B cell (primary cell): ENCODE measurements around the gene SMIM45.
A peak's percentile ranks its signal among the peaks of the same experiment; 100 is the strongest.

Experiments used
- ATAC-seq: fragments of 200-7000 bp; cut with Tn5 transposase; one replicate; pipeline ENCODE4 v1.10.0; 2021; ENCODE audit warnings: low read depth, mild to moderate bottlenecking, moderate number of reproducible peaks, moderate library complexity
- CTCF ChIA-PET: fragments of 350-600 bp; sonication (Branson Sonifier 250); formaldehyde crosslinking; loops from one replicate; lab custom pipeline; 2021; ENCODE audit warnings: antibody characterized with exemption, inconsistent platforms; lab: Charles Lee
- POLR2A ChIA-PET: fragments of 350-600 bp; sonication (Branson Sonifier 250); formaldehyde crosslinking; loops from one replicate; lab custom pipeline; 2021; ENCODE audit warnings: antibody characterized with exemption; lab: Charles Lee
- DNase-seq: peaks from one replicate; pipeline ENCODE4 v3.0.0; 2013
- H2AFZ ChIP-seq: 2 replicates; pipeline ENCODE4 v1.6.1; 2012; ENCODE audit warnings: mild to moderate bottlenecking, low read depth, low read length; ENCODE audit not compliant: insufficient read depth, poor library complexity, severe bottlenecking
- H3K27ac ChIP-seq, 2 donors: 1 replicate in 1 of 2; 2 replicates in 1 of 2; pipeline ENCODE4 v1.5.1; 2012 to 2013; ENCODE audit warnings: low read length in 2 of 2, mild to moderate bottlenecking in 2 of 2, moderate library complexity in 1 of 2
- H3K27me3 ChIP-seq, 4 experiments: fragments of 200-600 bp in 1 of 4; sonication (generic) in 1 of 4; replicated peaks in 1 of 4; 1 replicate in 2 of 4; 2 replicates in 2 of 4; pipeline versions ENCODE4 v1.6.1 to v1.7.0; 2013 to 2016; ENCODE audit warnings: low read length in 3 of 4, mild to moderate bottlenecking in 2 of 4, mixed read lengths in 1 of 4, moderate library complexity in 1 of 4; ENCODE audit not compliant: insufficient read depth in 4 of 4, control insufficient read depth in 3 of 4; ENCODE audit errors: control extremely low read depth in 1 of 4
- H3K36me3 ChIP-seq, 2 experiments: replicated peaks in 1 of 2; 1 replicate in 1 of 2; 2 replicates in 1 of 2; pipeline versions ENCODE4 v1.6.1 to v1.7.1; 2013; ENCODE audit warnings: low read length in 1 of 2; ENCODE audit not compliant: insufficient read depth in 2 of 2, control insufficient read depth in 1 of 2; ENCODE audit errors: control extremely low read depth in 1 of 2, extremely low read depth in 1 of 2
- H3K4me1 ChIP-seq, 2 donors: fragments of 200-600 bp in 1 of 2; sonication (generic) in 1 of 2; 1 replicate in 1 of 2; 2 replicates in 1 of 2; pipeline versions ENCODE4 v1.5.1 to v1.6.1; 2013 to 2017; ENCODE audit warnings: low read length in 2 of 2; ENCODE audit not compliant: control insufficient read depth in 2 of 2, insufficient read depth in 2 of 2
- H3K4me2 ChIP-seq: replicated peaks from 2 replicates; pipeline ENCODE3; 2012; ENCODE audit warnings: mild to moderate bottlenecking, low read depth, low read length; ENCODE audit not compliant: poor library complexity, severe bottlenecking
- H3K4me3 ChIP-seq, 5 experiments: fragments of 200-600 bp in 1 of 5; sonication (generic) in 1 of 5; 1 replicate in 3 of 5; 2 replicates in 2 of 5; pipeline versions ENCODE4 v1.5.1 to v1.7.0; 2011 to 2016; ENCODE audit warnings: low read length in 4 of 5, mild to moderate bottlenecking in 4 of 5, low read depth in 2 of 5, control low read depth in 1 of 5, moderate library complexity in 1 of 5; ENCODE audit not compliant: insufficient read depth in 1 of 5; ENCODE audit errors: control extremely low read depth in 1 of 5, extremely low read depth in 1 of 5
- H3K79me2 ChIP-seq: fragments of 200-600 bp; sonication (generic); one replicate; pipeline ENCODE4 v1.6.0; 2016; ENCODE audit warnings: low read length; ENCODE audit not compliant: control insufficient read depth, insufficient read depth
- H3K9ac ChIP-seq: fragments of 200-600 bp; sonication (generic); 2 replicates; pipeline ENCODE4 v1.6.1; 2017; ENCODE audit warnings: mild to moderate bottlenecking, low read length, moderate library complexity
- H3K9me3 ChIP-seq, 3 donors: one replicate each; pipeline versions ENCODE4 v1.6.1 to v1.7.1; 2013; ENCODE audit warnings: low read length in 2 of 3; ENCODE audit not compliant: control insufficient read depth in 2 of 3, insufficient read depth in 1 of 3; ENCODE audit errors: control extremely low read depth in 1 of 3
- H4K20me1 ChIP-seq: 2 replicates; pipeline ENCODE4 v1.6.0; 2012; ENCODE audit warnings: mild to moderate bottlenecking, low read length; ENCODE audit not compliant: insufficient read depth, control insufficient read depth, poor library complexity, severe bottlenecking
- H3K27ac Mint-ChIP-seq: one replicate; pipeline ENCODE4 v1.8.0; 2021; ENCODE audit warnings: mixed read lengths
- H3K27me3 Mint-ChIP-seq: one replicate; pipeline ENCODE4 v1.8.0; 2021; ENCODE audit warnings: mixed read lengths
- H3K4me1 Mint-ChIP-seq: one replicate; pipeline ENCODE4 v1.8.0; 2021; ENCODE audit warnings: mixed read lengths
- H3K4me3 Mint-ChIP-seq: one replicate; pipeline ENCODE4 v1.8.0; 2021; ENCODE audit warnings: mixed read lengths
- H3K9me3 Mint-ChIP-seq: one replicate; pipeline ENCODE4 v1.8.0; 2022; ENCODE audit warnings: mixed read lengths; ENCODE audit not compliant: insufficient read depth
- EZH2 ChIP-seq: IDR thresholded peaks from 2 replicates; pipeline ENCODE4 v1.6.1; 2012; ENCODE audit warnings: borderline replicate concordance, low read depth, mild to moderate bottlenecking, moderate library complexity, low read length; ENCODE audit not compliant: insufficient read depth, poor library complexity, severe bottlenecking
- WGBS: methylation state at CpG from one replicate; pipeline ENCODE4 v1.1.5; 2013; ENCODE audit warnings: missing lambda C conversion rate; ENCODE audit not compliant: insufficient coverage; 5-methylcytosine and 5-hydroxymethylcytosine counted together
- intact Hi-C: fragments of 100-400 bp; cut with micrococcal nuclease; formaldehyde crosslinking; loops from one replicate; pipeline ENCODE4 v1.10.0; 2022
- TF ChIP-seq, protein P1 (sequence below): fragments of 200-600 bp; IDR thresholded peaks from one replicate; pipeline ENCODE4 v1.8.0; 2022; ENCODE audit warnings: antibody characterized with exemption, mild to moderate bottlenecking

SMIM45 gene

DNA sequence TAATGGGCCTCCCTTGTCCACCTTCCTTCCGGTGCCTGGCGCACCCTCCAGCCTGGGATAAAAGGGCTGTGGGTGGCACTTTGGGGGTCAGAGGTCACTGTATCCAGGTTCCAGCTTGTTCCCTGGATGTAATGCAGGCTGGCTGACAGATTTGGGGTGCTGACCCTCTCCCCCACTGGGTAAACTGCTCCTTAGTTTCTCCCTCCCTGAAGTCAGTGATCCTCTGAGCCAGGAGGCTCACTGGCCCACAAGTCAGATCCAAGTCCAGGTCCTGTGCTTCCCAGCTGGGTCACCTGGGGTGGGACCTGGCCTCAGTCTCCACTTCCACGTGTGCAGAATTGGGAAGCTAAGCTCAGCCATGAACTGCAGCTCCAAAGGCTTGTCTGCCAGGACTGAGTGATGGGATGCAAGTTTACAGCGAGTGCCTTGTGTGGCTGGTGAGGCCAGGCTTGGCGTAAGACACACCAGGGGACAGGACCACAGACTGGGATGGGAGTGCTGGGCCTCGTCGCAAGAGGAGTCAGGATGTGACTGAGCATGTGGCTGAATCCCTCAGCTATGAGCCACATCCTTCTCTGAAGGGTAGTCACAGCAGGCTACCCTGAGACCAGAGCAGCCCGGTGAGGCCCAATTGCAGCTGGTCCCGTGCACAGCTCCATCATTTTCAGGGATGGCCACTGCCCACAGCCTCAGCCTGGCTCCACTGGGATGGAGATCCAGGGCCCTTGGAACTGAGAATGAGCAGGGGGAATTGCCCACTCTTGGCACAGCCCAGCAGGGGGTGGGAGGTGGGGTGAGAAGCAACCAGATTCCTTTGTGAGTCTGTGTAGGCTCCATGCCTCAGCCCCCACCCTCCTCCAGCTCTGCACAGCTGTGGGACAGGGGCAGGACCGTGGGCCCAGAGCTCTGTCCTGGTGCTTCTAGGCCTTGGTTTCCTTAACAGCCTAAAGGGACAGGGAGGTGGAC is 44.2 kb upstream of the SMIM45 start:
- H3K4me2 ChIP-seq: peak overlapping the region; percentile 98
- H3K36me3 ChIP-seq: peaks cover 0 to 37% of the 10 kb centered on the region in 2 experiments
- no peak overlapping the region for H2AFZ ChIP-seq
- Mint-ChIP-seq H3K27me3 (peaks cover 4% of the 10 kb centered on the region), H3K9me3 (no peaks in the 10 kb centered on the region), H3K4me3 (no peak overlapping the region), H3K27ac (peak overlapping the region; percentile 93), H3K4me1 (peaks cover 40% of the 10 kb centered on the region)
- DNase-seq (no peak), ATAC-seq (no peak)
- POLR2A ChIA-PET: interaction anchor here (0.6 to 5.0 kb wide), 12 partner anchors 9 to 218 kb away, joined by 3 to 32 read pairs (median 6); partner anchors contain the start of genes SREBF2 and TNFRSF13C
- 88% methylated on average over 9 of the region's 10 CpGs for WGBS
- no peaks in the 10 kb centered on the region for H3K79me2 ChIP-seq
- no peaks in the 10 kb centered on the region for H3K9me3 ChIP-seq
- peaks cover 21% of the 10 kb centered on the region for H4K20me1 ChIP-seq
- CTCF ChIA-PET: interaction anchor here (0.8 to 4.2 kb wide), 9 partner anchors 9 to 210 kb away, joined by 3 to 16 read pairs (median 4); partner anchors contain the start of gene TNFRSF13C
- intact Hi-C loops: loop anchor here (5.0 kb wide), 1 partner anchor 35 kb away; no protein-coding TSS in a partner anchor
- no peak for TF ChIP-seq EZH2
- TF ChIP-seq, protein P1, sequence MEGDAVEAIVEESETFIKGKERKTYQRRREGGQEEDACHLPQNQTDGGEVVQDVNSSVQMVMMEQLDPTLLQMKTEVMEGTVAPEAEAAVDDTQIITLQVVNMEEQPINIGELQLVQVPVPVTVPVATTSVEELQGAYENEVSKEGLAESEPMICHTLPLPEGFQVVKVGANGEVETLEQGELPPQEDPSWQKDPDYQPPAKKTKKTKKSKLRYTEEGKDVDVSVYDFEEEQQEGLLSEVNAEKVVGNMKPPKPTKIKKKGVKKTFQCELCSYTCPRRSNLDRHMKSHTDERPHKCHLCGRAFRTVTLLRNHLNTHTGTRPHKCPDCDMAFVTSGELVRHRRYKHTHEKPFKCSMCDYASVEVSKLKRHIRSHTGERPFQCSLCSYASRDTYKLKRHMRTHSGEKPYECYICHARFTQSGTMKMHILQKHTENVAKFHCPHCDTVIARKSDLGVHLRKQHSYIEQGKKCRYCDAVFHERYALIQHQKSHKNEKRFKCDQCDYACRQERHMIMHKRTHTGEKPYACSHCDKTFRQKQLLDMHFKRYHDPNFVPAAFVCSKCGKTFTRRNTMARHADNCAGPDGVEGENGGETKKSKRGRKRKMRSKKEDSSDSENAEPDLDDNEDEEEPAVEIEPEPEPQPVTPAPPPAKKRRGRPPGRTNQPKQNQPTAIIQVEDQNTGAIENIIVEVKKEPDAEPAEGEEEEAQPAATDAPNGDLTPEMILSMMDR: no peak
- H3K27me3 ChIP-seq: peaks cover 0 to 29% (median 14%) of the 10 kb centered on the region in 4 experiments
- no peak overlapping the region for H3K9ac ChIP-seq
- peak overlapping the region; percentile 22 to 38 for H3K27ac ChIP-seq
- no peak overlapping the region for H3K4me3 ChIP-seq
- H3K4me1 ChIP-seq: peaks cover 44 to 47% of the 10 kb centered on the region in 2 donors
